Liver (tissue), 3 donors: Measurements from ENCODE around the gene CKMT2.

Experiments
- ATF3 ChIP-seq: IDR thresholded peaks from 2 replicates; pipeline ENCODE4 v1.6.1; 2016; ENCODE audit warnings: antibody characterized with exemption
- CTCF ChIP-seq: fragments of 150-350 bp; IDR thresholded peaks from 2 replicates; pipeline ENCODE4 v1.5.1; 2017; ENCODE audit warnings: improper control_type of control experiment, low read depth, low read length; ENCODE audit not compliant: missing input control
- FOXA1 ChIP-seq: IDR thresholded peaks from 2 replicates; pipeline ENCODE4 v1.6.1; 2016; ENCODE audit warnings: antibody characterized with exemption
- GABPA ChIP-seq, 2 donors: IDR thresholded peaks in 1 of 2; conservative IDR thresholded peaks in 1 of 2; 2 replicates each; pipeline ENCODE4 v1.6.1; 2016; ENCODE audit warnings: antibody characterized with exemption in 2 of 2, mild to moderate bottlenecking in 1 of 2, moderate library complexity in 1 of 2
- HNF4A ChIP-seq, 2 donors: conservative IDR thresholded peaks; 2 replicates each; pipeline ENCODE4 v1.6.1; 2016; ENCODE audit warnings: antibody characterized with exemption in 2 of 2, mild to moderate bottlenecking in 2 of 2
- HNF4G ChIP-seq: IDR thresholded peaks from 2 replicates; pipeline ENCODE4 v1.6.1; 2016; ENCODE audit warnings: antibody characterized with exemption
- JUND ChIP-seq, 2 donors: IDR thresholded peaks; 2 replicates each; pipeline ENCODE4 v1.6.1; 2016; ENCODE audit warnings: antibody characterized with exemption in 2 of 2
- MAX ChIP-seq: IDR thresholded peaks from 2 replicates; pipeline ENCODE4 v1.6.1; 2016; ENCODE audit warnings: antibody characterized with exemption
- NR2F2 ChIP-seq: IDR thresholded peaks from 2 replicates; pipeline ENCODE4 v1.6.1; 2016; ENCODE audit warnings: antibody characterized with exemption
- RAD21 ChIP-seq, 2 donors: IDR thresholded peaks; 2 replicates each; pipeline ENCODE4 v1.6.1; 2016; ENCODE audit warnings: antibody characterized with exemption in 2 of 2, mild to moderate bottlenecking in 2 of 2
- REST ChIP-seq: IDR thresholded peaks from 2 replicates; pipeline ENCODE4 v1.6.1; 2016; ENCODE audit warnings: antibody characterized with exemption, mild to moderate bottlenecking
- SP1 ChIP-seq: IDR thresholded peaks from 2 replicates; pipeline ENCODE4 v1.6.1; 2018; ENCODE audit warnings: antibody characterized with exemption, mild to moderate bottlenecking
- TAF1 ChIP-seq: conservative IDR thresholded peaks from 2 replicates; pipeline ENCODE4 v1.6.1; 2016; ENCODE audit warnings: antibody characterized with exemption, mild to moderate bottlenecking
- YY1 ChIP-seq: IDR thresholded peaks from 2 replicates; pipeline ENCODE4 v1.6.1; 2016; ENCODE audit warnings: antibody characterized with exemption, mild to moderate bottlenecking
- donor health status: healthy.
- donor health status: healthy.

GRCh38 chr5:81250004-81250403 is 16.9 kb downstream of the CKMT2 start:
- TF ChIP-seq YY1 = no peak
- TF ChIP-seq ATF3 = no peak
- no peak for TF ChIP-seq CTCF
- no peak for TF ChIP-seq REST
- TF ChIP-seq SP1 = no peak
- no peak for TF ChIP-seq MAX
- no peak for TF ChIP-seq TAF1
- TF ChIP-seq NR2F2 = no peak
- no peak for TF ChIP-seq JUND (IDR thresholded peaks at IDR 0.05)
- TF ChIP-seq HNF4A (conservative IDR thresholded peaks at IDR 0.05) = no peak
- TF ChIP-seq GABPA (IDR thresholded peaks at IDR 0.05 in 1 of 2, conservative IDR thresholded peaks at IDR 0.05 in 1 of 2) = no peak
- no peak for TF ChIP-seq FOXA1
- no peak for TF ChIP-seq RAD21 (IDR thresholded peaks at IDR 0.05)
- no peak for TF ChIP-seq HNF4G
